GM20000 (cell line): ENCODE data around the gene CORO1C.

Experiments
- DNase-seq: peaks from one replicate; pipeline ENCODE4 v3.0.0; 2012; ENCODE audit warnings: low spot score
- CTCF ChIP-seq: IDR thresholded peaks from 2 replicates; pipeline ENCODE4 v1.5.1; 2012; ENCODE audit warnings: mild to moderate bottlenecking, control low read depth; ENCODE audit errors: extremely low read depth, missing control alignments

The CORO1C gene

GRCh38 chr12:108700833-108701541 is 30.3 kb downstream of the CORO1C start:
- DNase-seq = no peak
- no peak for TF ChIP-seq CTCF

DNA sequence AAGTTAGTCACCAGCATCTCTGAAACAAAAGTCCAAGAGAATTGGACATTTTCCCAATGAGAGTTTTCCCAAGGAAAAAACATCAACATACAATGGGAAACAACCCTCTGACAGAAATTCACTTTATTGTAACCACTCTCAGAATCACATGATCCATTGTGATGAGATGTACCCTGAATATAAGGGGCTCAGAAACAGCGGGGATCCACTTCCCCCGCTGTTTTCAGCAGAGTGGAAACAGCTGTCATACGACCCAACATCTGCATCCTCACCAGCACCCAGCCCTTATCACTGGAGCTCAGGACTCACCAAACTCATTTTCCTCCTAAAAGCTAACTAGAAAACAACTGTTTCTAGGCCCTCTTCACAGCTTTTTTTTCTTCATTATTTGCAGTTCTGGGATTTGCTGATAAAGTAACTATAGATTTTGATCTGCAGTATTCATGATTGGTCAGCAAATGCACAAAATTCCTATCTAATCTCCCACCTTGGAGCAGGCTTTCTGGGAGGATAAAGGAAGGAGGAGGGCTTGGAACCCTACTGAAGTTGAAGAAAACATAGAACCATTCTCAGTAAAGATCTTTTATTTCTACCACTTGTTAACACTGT is 31.3 kb downstream of the CORO1C start:
- no peak for TF ChIP-seq CTCF
- no peak for DNase-seq

- no peak for DNase-seq
- no peak for TF ChIP-seq CTCF
These were observed 33.4 kb downstream of the CORO1C start for GRCh38 chr12:108697905-108698304.

- no peak for DNase-seq
- no peak for TF ChIP-seq CTCF
These were observed 34.4 kb downstream of the CORO1C start for GRCh38 chr12:108696996-108697290.

DNA sequence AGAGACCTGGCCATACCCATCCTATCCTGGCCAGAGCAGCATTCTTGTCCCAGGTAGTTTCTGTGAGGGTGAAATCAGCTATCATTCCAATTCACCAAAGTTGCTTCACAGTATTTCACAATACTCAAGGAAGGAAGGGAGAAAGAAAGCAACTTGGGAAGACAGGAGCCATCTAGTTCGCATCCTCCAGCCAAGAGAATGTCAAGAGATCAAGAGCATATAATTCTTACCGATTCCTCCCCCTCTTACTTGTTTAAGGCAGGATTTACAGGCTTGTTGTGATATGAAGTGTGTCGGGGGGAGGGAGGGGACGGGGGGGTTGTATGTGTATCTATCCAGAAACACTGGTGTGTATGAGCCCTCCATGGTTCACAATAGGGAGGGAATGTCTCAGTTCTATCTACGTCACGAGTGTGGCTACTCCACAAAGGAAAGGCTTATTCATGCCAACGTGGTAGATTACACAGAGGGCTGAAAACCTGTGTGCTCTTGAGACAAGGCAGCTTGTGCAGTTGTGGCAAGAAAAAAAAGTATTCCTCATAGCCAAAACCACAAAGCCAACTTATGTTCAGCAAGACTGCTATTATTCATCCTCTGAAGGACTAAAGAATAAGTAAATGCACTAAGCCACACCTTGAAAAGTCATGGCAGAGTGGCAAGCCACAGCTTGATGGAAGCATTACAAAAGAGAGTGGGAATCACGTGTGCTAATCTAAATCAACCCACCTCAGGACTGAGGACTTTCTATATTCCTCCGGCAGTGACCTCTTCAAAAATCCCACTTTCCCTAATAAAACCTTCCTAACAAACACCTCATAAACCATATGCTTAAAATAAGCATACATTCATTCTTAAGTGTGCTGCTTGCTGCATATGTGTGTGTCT is 35.0 kb downstream of the CORO1C start:
- TF ChIP-seq CTCF = no peak
- DNase-seq = no peak

DNA sequence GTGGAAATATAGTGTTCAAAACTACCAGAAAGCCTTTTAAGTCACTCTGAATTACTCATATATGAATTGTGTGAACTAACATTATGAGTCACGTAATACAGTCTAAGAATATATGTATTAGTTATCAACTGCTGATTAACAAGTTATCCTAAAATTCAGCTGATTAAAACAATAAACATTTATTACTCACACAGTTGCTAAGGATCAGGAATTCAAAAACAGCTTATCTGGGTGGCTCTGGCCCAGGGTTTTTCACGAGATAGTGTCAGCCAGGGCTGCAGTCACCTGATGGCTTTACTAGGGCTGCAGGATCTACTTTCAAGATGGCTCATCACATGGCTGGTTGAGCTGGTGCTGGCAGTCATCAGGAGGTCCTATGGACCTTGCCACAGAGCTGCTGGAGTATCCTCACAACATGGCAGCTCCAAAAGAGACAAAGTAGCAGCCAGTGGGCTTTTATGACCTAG is 36.5 kb downstream of the CORO1C start:
- no peak for DNase-seq
- no peak for TF ChIP-seq CTCF

DNA sequence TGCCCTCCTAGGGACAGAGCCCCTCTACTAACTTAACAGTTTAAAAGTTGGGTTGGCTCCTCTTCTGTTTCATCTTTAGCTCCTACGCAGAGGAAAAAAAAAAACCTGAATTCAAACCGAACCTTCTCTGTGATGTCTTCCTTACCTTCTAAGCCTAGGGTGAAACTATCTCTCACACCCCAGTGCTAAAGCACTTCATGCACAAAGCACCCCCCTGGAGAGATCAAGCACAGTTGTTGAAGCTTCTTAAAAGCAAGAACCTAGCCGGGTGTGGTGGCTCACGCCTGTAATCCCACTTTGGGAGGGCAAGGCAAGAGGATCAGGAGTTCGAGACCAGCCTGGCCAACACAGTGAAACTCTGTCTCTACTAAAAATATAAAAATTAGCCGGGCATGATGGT is 37.6 kb downstream of the CORO1C start:
- DNase-seq = no peak
- TF ChIP-seq CTCF = no peak
